Measurements from ENCODE around the gene CACNA1S. TPM values are rescaled to one million over a fixed set of nuclear protein-coding genes. Genes with fewer than 3 reads are reported as not detected.

The CACNA1S gene
- total RNA-seq, 4 donors from 2014 or later: not detected

DNA sequence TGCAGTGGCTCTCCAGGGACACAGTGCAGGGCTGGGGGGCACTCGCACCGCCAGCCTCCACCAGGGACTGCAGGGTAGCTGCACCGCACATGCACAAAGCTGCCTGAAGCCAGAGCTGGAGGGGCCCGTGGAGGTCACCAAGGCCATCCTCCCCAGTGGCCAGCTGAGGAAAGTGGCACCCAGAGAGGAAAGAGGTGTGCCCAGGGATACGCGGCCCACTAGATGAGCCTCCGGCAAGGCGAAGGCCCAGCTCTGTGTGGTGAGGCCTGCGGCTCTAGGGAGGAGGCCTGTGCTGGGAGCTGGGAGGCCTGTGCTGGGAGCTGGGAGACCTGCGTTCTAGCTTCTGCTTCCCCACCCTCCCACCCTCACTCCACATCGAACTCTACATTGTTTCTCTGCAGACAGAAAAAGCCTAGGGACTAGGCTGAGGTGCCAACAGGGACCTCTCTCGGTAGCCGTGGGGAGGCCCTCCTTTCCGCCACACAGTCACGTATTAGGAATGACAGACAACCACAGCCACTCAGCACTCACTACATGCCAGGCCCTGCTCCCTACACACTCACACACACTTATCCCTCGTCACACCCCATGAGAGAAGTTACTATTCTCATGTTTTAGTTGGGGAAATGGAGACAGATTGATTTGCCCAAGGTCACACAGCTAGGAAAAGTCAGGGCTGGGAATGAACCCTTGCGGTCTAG, 15.7 kb upstream of the CACNA1S start:
- TF ChIP-seq, protein P1, sequence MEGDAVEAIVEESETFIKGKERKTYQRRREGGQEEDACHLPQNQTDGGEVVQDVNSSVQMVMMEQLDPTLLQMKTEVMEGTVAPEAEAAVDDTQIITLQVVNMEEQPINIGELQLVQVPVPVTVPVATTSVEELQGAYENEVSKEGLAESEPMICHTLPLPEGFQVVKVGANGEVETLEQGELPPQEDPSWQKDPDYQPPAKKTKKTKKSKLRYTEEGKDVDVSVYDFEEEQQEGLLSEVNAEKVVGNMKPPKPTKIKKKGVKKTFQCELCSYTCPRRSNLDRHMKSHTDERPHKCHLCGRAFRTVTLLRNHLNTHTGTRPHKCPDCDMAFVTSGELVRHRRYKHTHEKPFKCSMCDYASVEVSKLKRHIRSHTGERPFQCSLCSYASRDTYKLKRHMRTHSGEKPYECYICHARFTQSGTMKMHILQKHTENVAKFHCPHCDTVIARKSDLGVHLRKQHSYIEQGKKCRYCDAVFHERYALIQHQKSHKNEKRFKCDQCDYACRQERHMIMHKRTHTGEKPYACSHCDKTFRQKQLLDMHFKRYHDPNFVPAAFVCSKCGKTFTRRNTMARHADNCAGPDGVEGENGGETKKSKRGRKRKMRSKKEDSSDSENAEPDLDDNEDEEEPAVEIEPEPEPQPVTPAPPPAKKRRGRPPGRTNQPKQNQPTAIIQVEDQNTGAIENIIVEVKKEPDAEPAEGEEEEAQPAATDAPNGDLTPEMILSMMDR (IDR thresholded peaks at IDR 0.05): no peak
- TF ChIP-seq POLR2A (IDR thresholded peaks at IDR 0.05) (no peak), EP300 (IDR thresholded peaks at IDR 0.05) (no peak), POLR2AphosphoS5 (IDR thresholded peaks at IDR 0.05) (no peak)
- WGBS, 2 donors (ENCODE audit: low coverage in 1 of 2): 33% methylated on average over 1 of the region's 17 CpGs; no CpG with 5 or more reads in 1 of the 2 donors
- H3K9me3 ChIP-seq: no peaks in the 10 kb centered on the region
- H3K27me3 ChIP-seq: peaks cover 16% of the 10 kb centered on the region
- no peak overlapping the region for H3K27ac ChIP-seq
- no peak for ATAC-seq
- H3K36me3 ChIP-seq: peaks cover 0 to 5% of the 10 kb centered on the region in 2 donors
- H3K4me3 ChIP-seq: no peak overlapping the region
- peaks cover 0 to 22% (median 0%) of the 10 kb centered on the region in 3 donors for H3K4me1 ChIP-seq

DNA sequence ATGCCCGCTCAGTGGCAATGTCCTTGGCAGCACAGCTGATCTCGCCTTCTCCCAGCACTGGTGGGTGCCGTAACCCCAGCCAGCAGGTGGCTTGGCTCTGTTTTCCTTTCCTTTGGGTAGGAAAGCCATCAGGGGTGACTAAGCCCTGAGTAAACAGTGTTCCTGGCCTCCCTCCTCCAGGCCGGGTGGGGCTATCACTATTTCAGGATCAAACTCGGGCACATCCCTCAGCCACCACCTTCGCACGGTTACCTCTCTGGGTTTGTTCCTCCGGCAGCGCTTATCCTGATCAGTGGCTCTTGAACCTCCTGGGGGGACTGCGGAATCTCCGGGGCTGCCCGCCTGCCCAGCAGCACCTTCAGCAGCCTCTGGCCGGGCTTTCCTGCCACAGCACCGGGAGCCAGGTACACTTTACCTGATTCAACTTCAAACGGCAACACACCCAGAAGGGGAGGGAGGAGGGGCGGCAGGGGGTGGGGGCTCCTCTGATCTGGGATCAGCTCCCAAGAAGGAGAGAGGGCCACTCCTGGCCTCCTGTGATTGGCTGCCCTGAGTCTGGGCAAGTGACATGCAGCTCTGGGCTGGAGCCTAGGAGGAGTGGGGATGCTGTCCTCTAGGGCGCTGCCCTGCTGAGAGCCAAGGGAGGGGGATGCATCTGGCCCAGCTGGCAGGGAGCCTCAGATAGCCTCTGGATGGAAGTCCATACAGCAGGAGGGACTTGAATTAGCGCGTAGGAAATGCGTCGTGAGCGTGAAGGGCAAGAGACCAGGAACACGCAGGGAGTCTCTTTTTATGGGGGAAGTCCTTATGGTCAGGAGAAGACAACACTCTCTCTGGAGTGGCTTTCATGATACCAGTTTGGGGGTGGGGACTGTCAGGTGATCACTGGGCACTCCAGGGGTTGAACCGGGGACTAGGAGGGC, 14.9 kb upstream of the CACNA1S start, which contains the start of gene ASCL5:
Gene ASCL5, minus strand, starts transcription at position 353 of the 923 bp plus-strand sequence. CDS start 11,812 bp downstream, outside the sequence.
- ATAC-seq: no peak
- no peaks in the 10 kb centered on the region for H3K36me3 ChIP-seq
- peaks cover 0 to 22% (median 0%) of the 10 kb centered on the region in 3 donors for H3K4me1 ChIP-seq
- H3K4me3 ChIP-seq: no peak within 1 kb of the TSS
- 78 to 84% methylated on average over 6 to 16 of the region's 24 CpGs for WGBS, 2 donors (ENCODE audit: low coverage in 1 of 2)
- TF ChIP-seq POLR2AphosphoS5 (IDR thresholded peaks at IDR 0.05): no peak
- TF ChIP-seq EP300 (IDR thresholded peaks at IDR 0.05): no peak
- TF ChIP-seq, protein P1 (IDR thresholded peaks at IDR 0.05): no peak
- TF ChIP-seq POLR2A (IDR thresholded peaks at IDR 0.05): no peak
- H3K9me3 ChIP-seq: no peaks in the 10 kb centered on the region
- H3K27me3 ChIP-seq: peaks cover 24% of the 10 kb centered on the region
- no peak within 1 kb of the TSS for H3K27ac ChIP-seq

DNA sequence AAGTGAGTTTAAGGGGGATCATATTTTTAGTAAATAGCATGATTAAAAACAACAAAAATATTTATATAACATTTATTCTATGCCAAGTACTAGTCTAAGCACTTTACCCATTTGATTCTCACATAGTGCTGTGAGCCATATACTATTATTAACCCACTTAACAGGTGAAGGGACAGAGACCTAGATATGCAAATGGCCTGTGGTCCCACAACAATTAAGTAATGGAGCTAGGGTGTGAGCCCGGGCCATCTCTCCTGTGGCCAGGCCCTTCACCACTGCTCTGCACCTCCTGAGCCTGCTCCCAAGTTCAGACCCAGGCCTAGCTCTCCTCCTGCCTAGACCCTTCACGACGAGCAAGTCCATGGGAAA, 14.2 kb upstream of the CACNA1S start:
- Histone ChIP-seq H3K4me3 (no peak overlapping the region), H3K27ac (no peak overlapping the region), H3K9me3 (no peaks in the 10 kb centered on the region), H3K27me3 (peaks cover 31% of the 10 kb centered on the region), H3K4me1 (peaks cover 0 to 22% (median 0%) of the 10 kb centered on the region in 3 donors), H3K36me3 (no peaks in the 10 kb centered on the region)
- ATAC-seq: no peak
- no peak for TF ChIP-seq POLR2AphosphoS5 (IDR thresholded peaks at IDR 0.05)
- no peak for TF ChIP-seq POLR2A (IDR thresholded peaks at IDR 0.05)
- no peak for TF ChIP-seq EP300 (IDR thresholded peaks at IDR 0.05)
- TF ChIP-seq, protein P1 (IDR thresholded peaks at IDR 0.05): no peak
- 100% methylated on average over 1 of the region's 3 CpGs; no CpG with 5 or more reads in 1 of the 2 donors for WGBS, 2 donors (ENCODE audit: low coverage in 1 of 2)

DNA sequence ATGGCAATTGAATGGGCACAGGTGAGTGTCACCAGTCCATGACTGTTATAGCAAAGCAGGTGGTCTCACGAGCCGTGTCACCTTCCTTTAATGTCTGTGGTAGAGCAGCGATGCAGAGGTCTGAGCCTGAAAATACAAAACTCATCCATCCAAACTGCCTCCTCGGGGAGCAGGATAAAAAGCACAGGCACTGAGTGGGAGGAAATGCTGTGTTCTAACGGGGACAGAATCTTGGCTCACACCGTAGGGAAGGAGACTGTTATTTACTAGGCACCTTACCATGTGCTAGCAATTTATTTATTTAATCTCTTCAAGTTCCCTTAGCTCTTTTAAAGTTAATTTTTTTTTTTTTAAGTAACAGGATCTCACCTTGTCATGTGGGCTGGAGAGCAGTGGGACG, 13.6 kb upstream of the CACNA1S start:
- Histone ChIP-seq H3K36me3 (no peaks in the 10 kb centered on the region), H3K27me3 (peaks cover 37% of the 10 kb centered on the region), H3K4me1 (peaks cover 0 to 22% (median 0%) of the 10 kb centered on the region in 3 donors), H3K9me3 (no peaks in the 10 kb centered on the region), H3K4me3 (no peak overlapping the region), H3K27ac (no peak overlapping the region)
- WGBS, 2 donors (ENCODE audit: low coverage in 1 of 2): 14 to 21% methylated on average over 4 to 5 of the region's 7 CpGs
- no peak for TF ChIP-seq POLR2A (IDR thresholded peaks at IDR 0.05)
- TF ChIP-seq POLR2AphosphoS5 (IDR thresholded peaks at IDR 0.05): no peak
- TF ChIP-seq EP300 (IDR thresholded peaks at IDR 0.05): no peak
- TF ChIP-seq, protein P1 (IDR thresholded peaks at IDR 0.05): no peak
- ATAC-seq: no peak

All from gastroesophageal sphincter (tissue), 4 donors.